MCF 10A (cell line): ENCODE data around the gene TMEM184B. TPM values are rescaled to one million over a fixed set of nuclear protein-coding genes. Genes with fewer than 3 reads are reported as not detected.

Experiments used
- BruUV-seq: library from RNA; stranded (reverse); fragments of 400-500 nt; replicated peaks from 2 replicates; lab custom pipeline; 2021; lab: Mats Ljungman, UMichigan
- CTCF ChIA-PET: fragments of 300-600 bp; sonication (Branson Sonifier 250); formaldehyde crosslinking; extraction: SDS; loops from one replicate; lab custom pipeline; 2021; ENCODE audit warnings: antibody characterized with exemption, inconsistent platforms; lab: Yijun Ruan, JAX
- POLR2A ChIA-PET: fragments of 300-600, 350-650 bp; sonication (Branson Sonifier 250); formaldehyde crosslinking; extraction: SDS; loops from one replicate; lab custom pipeline; 2020; ENCODE audit warnings: antibody characterized with exemption, inconsistent platforms; lab: Yijun Ruan, JAX
- DNase-seq: peaks from one replicate; pipeline ENCODE4 v3.0.0-alpha.2; 2018; ENCODE audit not compliant: unreplicated experiment
- H3K27ac Mint-ChIP-seq: one replicate; pipeline ENCODE4 v1.8.0; 2022; ENCODE audit warnings: mild to moderate bottlenecking, low read depth, mixed read lengths; ENCODE audit not compliant: unreplicated experiment
- H3K27me3 Mint-ChIP-seq: one replicate; pipeline ENCODE4 v1.8.0; 2022; ENCODE audit warnings: mixed read lengths; ENCODE audit not compliant: insufficient read depth, unreplicated experiment
- H3K36me3 Mint-ChIP-seq: one replicate; pipeline ENCODE4 v1.8.0; 2022; ENCODE audit warnings: mild to moderate bottlenecking, moderate library complexity, mixed read lengths; ENCODE audit not compliant: insufficient read depth, unreplicated experiment
- H3K4me1 Mint-ChIP-seq: one replicate; pipeline ENCODE4 v1.8.0; 2022; ENCODE audit warnings: mixed read lengths; ENCODE audit not compliant: insufficient read depth, unreplicated experiment
- H3K4me3 Mint-ChIP-seq: one replicate; pipeline ENCODE4 v1.8.0; 2022; ENCODE audit warnings: mild to moderate bottlenecking, moderate library complexity, mixed read lengths; ENCODE audit not compliant: unreplicated experiment
- H3K9me3 Mint-ChIP-seq: one replicate; pipeline ENCODE4 v1.8.0; 2022; ENCODE audit warnings: mixed read lengths; ENCODE audit not compliant: unreplicated experiment
- intact Hi-C: fragments of 100-400 bp; cut with micrococcal nuclease; formaldehyde crosslinking; loops from 2 replicates; pipeline ENCODE4 v1.14.1; 2022
- total RNA-seq: library from RNA; stranded (reverse); gene quantifications from 2 replicates; pipeline ENCODE4 v1.2.3, GENCODE V29; 2022
- TF ChIP-seq, protein P1 (sequence below): fragments of 200-600 bp; IDR thresholded peaks from one replicate; pipeline ENCODE4 v1.8.0; 2022; ENCODE audit warnings: antibody characterized with exemption, mild to moderate bottlenecking; ENCODE audit not compliant: unreplicated experiment

TMEM184B gene
- total RNA-seq, 1 experiment from 2014 or later, result 58.7 TPM

DNA sequence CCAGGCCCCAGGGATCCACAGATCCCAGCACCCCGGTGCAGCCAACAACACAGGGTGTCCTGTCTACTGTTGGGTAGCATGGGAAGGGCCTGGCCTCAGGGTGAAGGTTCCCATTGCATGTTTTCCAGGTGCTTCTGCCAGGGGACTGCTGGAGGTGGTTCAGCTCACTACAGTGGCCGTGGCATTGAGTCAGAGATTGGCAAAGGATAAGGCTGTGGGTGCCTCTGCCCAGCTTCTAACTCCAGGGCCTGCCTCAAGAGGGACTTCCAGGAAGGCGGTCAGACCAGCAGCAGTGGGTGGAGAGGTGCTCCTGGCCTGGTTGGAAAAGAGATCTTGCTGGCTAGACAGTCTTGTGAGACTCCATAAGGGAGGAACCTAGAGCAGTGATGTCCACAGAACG, 23.6 kb upstream of the TMEM184B start:
- H3K27ac Mint-ChIP-seq, result peak overlapping the region; percentile 98
- H3K36me3 Mint-ChIP-seq, result peaks cover 95% of the 10 kb centered on the region

DNA sequence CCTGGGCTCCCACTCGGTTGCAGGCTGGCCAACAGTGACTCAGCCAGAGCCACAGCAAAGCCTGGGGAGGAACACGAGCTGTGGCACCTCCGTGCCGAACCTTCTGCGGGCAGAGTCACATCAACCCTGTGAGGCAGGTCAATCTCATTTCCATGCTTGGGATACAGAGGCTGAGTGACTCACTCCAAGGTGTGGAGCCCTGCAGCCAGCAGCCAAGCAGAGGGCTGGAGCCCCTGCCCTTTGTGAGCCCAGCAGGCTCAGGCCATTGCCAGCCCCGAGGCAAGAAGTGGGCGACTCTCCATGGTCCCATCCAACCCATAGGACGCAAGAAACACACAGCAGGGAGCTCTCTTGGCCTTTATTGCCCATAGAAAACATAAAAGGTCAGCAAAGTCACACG, 23.1 kb upstream of the TMEM184B start:
- Mint-ChIP-seq H3K9me3 (no peaks in the 10 kb centered on the region), H3K4me1 (peaks cover 39% of the 10 kb centered on the region), H3K4me3 (no peak overlapping the region), H3K36me3 (peaks cover 95% of the 10 kb centered on the region), H3K27ac (peak overlapping the region; percentile 98), H3K27me3 (no peaks in the 10 kb centered on the region)
- ChIA-PET POLR2A (interaction anchor here (1.0 to 8.8 kb wide), 5 partner anchors 11 to 114 kb away, joined by 3 to 146 read pairs (median 8); partner anchors contain the start of genes CSNK1E, PLA2G6 and TMEM184B), CTCF (interaction anchor here (0.6 to 1.1 kb wide), 5 partner anchors 10 to 247 kb away, joined by 3 to 4 read pairs (median 4); no protein-coding TSS in a partner anchor)
- intact Hi-C loops, result no loop called here
- TF ChIP-seq, protein P1, sequence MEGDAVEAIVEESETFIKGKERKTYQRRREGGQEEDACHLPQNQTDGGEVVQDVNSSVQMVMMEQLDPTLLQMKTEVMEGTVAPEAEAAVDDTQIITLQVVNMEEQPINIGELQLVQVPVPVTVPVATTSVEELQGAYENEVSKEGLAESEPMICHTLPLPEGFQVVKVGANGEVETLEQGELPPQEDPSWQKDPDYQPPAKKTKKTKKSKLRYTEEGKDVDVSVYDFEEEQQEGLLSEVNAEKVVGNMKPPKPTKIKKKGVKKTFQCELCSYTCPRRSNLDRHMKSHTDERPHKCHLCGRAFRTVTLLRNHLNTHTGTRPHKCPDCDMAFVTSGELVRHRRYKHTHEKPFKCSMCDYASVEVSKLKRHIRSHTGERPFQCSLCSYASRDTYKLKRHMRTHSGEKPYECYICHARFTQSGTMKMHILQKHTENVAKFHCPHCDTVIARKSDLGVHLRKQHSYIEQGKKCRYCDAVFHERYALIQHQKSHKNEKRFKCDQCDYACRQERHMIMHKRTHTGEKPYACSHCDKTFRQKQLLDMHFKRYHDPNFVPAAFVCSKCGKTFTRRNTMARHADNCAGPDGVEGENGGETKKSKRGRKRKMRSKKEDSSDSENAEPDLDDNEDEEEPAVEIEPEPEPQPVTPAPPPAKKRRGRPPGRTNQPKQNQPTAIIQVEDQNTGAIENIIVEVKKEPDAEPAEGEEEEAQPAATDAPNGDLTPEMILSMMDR, result no peak
- DNase-seq, result no peak
- BruUV-seq, result no TSS peak

More for the DNA sequence above, 23.6 kb upstream of the TMEM184B start:
- intact Hi-C loops, result no loop called here
- no TSS peak for BruUV-seq
- Mint-ChIP-seq H3K9me3 (no peaks in the 10 kb centered on the region), H3K4me3 (no peak overlapping the region), H3K4me1 (peaks cover 42% of the 10 kb centered on the region), H3K27me3 (no peaks in the 10 kb centered on the region)
- TF ChIP-seq, protein P1, result no peak
- ChIA-PET CTCF (interaction anchor here (0.6 to 1.1 kb wide), 6 partner anchors 9 to 247 kb away, joined by 3 to 4 read pairs (median 4); no protein-coding TSS in a partner anchor), POLR2A (interaction anchor here (1.0 to 8.8 kb wide), 6 partner anchors 8 to 115 kb away, joined by 3 to 146 read pairs (median 16); partner anchors contain the start of genes CSNK1E, PLA2G6 and TMEM184B)
- DNase-seq, result peak; percentile 70

DNA sequence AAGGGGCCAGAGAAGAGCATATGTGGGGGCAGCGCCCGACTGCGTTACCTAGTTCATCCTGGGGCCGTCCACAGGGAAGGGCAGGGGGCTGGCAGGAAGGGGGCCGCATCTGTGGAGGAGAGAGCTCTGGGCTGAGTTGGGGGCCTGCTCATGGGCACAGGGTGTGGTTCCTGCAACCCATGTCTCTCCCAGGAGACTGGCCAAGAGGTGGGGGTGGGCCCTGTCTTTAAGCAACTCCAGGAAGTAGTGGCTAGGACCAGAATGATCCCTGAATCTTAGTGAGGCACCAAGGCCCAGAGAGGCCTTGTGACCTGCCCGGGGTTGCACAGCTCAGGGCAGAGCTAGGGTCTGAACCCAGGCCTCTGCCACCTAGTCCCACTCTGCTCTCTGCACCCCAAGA, 22.5 kb upstream of the TMEM184B start:
- intact Hi-C loops, result no loop called here
- TF ChIP-seq, protein P1, result no peak
- no peaks in the 10 kb centered on the region for H3K9me3 Mint-ChIP-seq
- POLR2A ChIA-PET, result interaction anchor here (0.5 to 8.8 kb wide), 6 partner anchors 11 to 201 kb away, joined by 3 to 146 read pairs (median 6); partner anchors contain the start of genes CSNK1E, PLA2G6 and TMEM184B
- H3K27ac Mint-ChIP-seq, result peak overlapping the region; percentile 98
- H3K4me3 Mint-ChIP-seq, result no peak overlapping the region
- no peak for DNase-seq
- BruUV-seq, result no TSS peak
- H3K4me1 Mint-ChIP-seq, result peaks cover 35% of the 10 kb centered on the region
- H3K36me3 Mint-ChIP-seq, result peaks cover 95% of the 10 kb centered on the region
- no peaks in the 10 kb centered on the region for H3K27me3 Mint-ChIP-seq
- CTCF ChIA-PET, result interaction anchor here (0.6 to 1.1 kb wide), 2 partner anchors 12 to 165 kb away, joined by 4 read pairs; no protein-coding TSS in a partner anchor

DNA sequence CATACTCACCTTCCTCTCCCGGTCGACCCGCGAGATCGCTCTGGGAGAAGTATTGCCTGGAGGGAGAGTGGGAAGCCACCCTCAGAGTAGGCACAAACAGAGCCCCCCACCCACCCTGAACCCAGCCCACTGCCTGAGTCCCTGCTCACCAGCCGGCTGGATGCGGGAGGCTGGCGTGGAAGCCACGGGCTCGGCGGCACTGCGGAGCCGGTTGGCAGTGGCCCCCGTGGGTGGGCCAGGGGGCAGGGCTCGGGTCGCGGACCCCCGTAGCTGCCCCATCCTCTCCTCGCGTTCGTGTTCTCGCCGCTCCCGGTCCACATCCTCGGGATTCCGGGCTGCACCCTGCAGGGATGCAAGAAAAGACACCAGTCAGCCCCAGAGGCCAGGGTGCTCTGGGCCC, 21.4 kb upstream of the TMEM184B start:
- TF ChIP-seq, protein P1, result no peak
- Mint-ChIP-seq H3K36me3 (peaks cover 95% of the 10 kb centered on the region), H3K4me3 (no peak overlapping the region), H3K9me3 (no peaks in the 10 kb centered on the region), H3K27me3 (no peaks in the 10 kb centered on the region), H3K4me1 (peaks cover 25% of the 10 kb centered on the region), H3K27ac (no peak overlapping the region)
- BruUV-seq, result no TSS peak
- DNase-seq, result no peak
- ChIA-PET POLR2A (interaction anchor here (5.3 kb wide), 1 partner anchor 10 kb away, joined by 30 read pairs; no protein-coding TSS in a partner anchor), CTCF (no interaction called here)
- intact Hi-C loops, result no loop called here
